Neuronal stem cell (in vitro differentiated cells): ENCODE data around the gene CCDC121.
A peak's percentile ranks its signal among the peaks of the same experiment; 100 is the strongest.

Source experiments
- DNase-seq: peaks from one replicate; pipeline ENCODE4 v3.0.0-alpha.2; 2013; ENCODE audit warnings: low spot score
- H2AFZ ChIP-seq: one replicate; pipeline ENCODE4 v1.6.1; 2013; ENCODE audit warnings: mild to moderate bottlenecking, low read length, inconsistent platforms
- H2AK5ac ChIP-seq: 2 replicates; pipeline ENCODE4 v1.6.1; 2013; ENCODE audit warnings: low read depth, mild to moderate bottlenecking, inconsistent platforms, low read length, moderate library complexity, mixed read lengths
- H2BK120ac ChIP-seq: 2 replicates; pipeline ENCODE4 v1.6.1; 2013; ENCODE audit warnings: low read depth, mild to moderate bottlenecking, inconsistent platforms, low read length, moderate library complexity, mixed read lengths
- H2BK12ac ChIP-seq: one replicate; pipeline ENCODE4 v1.6.1; 2013; ENCODE audit warnings: low read length, inconsistent platforms
- H2BK15ac ChIP-seq: 2 replicates; pipeline ENCODE4 v1.6.1; 2013; ENCODE audit warnings: mild to moderate bottlenecking, low read length, inconsistent platforms, mixed read lengths
- H2BK5ac ChIP-seq: one replicate; pipeline ENCODE4 v1.6.1; 2013; ENCODE audit warnings: inconsistent platforms, mild to moderate bottlenecking, low read length, moderate library complexity
- H3K14ac ChIP-seq: one replicate; pipeline ENCODE4 v1.6.1; 2013; ENCODE audit warnings: low read length, inconsistent platforms
- H3K18ac ChIP-seq: 2 replicates; pipeline ENCODE4 v1.6.1; 2013; ENCODE audit warnings: low read length, inconsistent platforms
- H3K23ac ChIP-seq: 2 replicates; pipeline ENCODE4 v1.6.1; 2013; ENCODE audit warnings: low read depth, mild to moderate bottlenecking, mixed read lengths, low read length, inconsistent platforms; ENCODE audit not compliant: poor library complexity
- H3K27ac ChIP-seq: replicated peaks from 3 replicates; pipeline ENCODE4 v1.5.1; 2013; ENCODE audit warnings: low read length, inconsistent platforms
- H3K27me3 ChIP-seq, 3 experiments: 2 replicates each; pipeline ENCODE4 v1.6.1; 2013; ENCODE audit warnings: low read length in 3 of 3, mild to moderate bottlenecking in 2 of 3, inconsistent platforms in 1 of 3, low read depth in 1 of 3, mixed read lengths in 1 of 3, moderate library complexity in 1 of 3; ENCODE audit not compliant: control insufficient read depth in 3 of 3, insufficient read depth in 3 of 3
- H3K36me3 ChIP-seq, 2 donors: replicated peaks in 1 of 2; 2 replicates each; pipeline ENCODE4 v1.6.1; 2013; ENCODE audit warnings: low read length in 2 of 2; ENCODE audit not compliant: control insufficient read depth in 2 of 2, insufficient read depth in 2 of 2
- H3K4ac ChIP-seq: 2 replicates; pipeline ENCODE4 v1.6.1; 2013; ENCODE audit warnings: inconsistent platforms, mild to moderate bottlenecking, low read length, moderate library complexity
- H3K4me1 ChIP-seq, 2 donors: 1 replicate in 1 of 2; 2 replicates in 1 of 2; pipeline ENCODE4 v1.6.1; 2013; ENCODE audit warnings: low read length in 2 of 2, low read depth in 1 of 2; ENCODE audit not compliant: control insufficient read depth in 2 of 2, insufficient read depth in 1 of 2
- H3K4me2 ChIP-seq: one replicate; pipeline ENCODE4 v1.6.1; 2013; ENCODE audit warnings: mild to moderate bottlenecking, low read length, inconsistent platforms; ENCODE audit not compliant: insufficient read depth, poor library complexity, severe bottlenecking
- H3K4me3 ChIP-seq, 2 donors: 2 replicates each; pipeline ENCODE4 v1.5.1; 2013; ENCODE audit warnings: low read length in 2 of 2, mild to moderate bottlenecking in 2 of 2, inconsistent platforms in 1 of 2, moderate library complexity in 1 of 2
- H3K79me1 ChIP-seq: one replicate; pipeline ENCODE4 v1.6.1; 2013; ENCODE audit warnings: low read depth, mild to moderate bottlenecking, inconsistent platforms, low read length, moderate library complexity
- H3K9ac ChIP-seq: one replicate; pipeline ENCODE4 v1.6.1; 2013; ENCODE audit warnings: mild to moderate bottlenecking, low read depth, low read length, inconsistent platforms; ENCODE audit not compliant: poor library complexity
- H3K9me3 ChIP-seq, 2 donors: replicated peaks in 1 of 2; 2 replicates each; pipeline versions ENCODE3 to v1.6.1; 2013; ENCODE audit warnings: low read length in 2 of 2, mild to moderate bottlenecking in 2 of 2, inconsistent platforms in 1 of 2, low read depth in 1 of 2, mixed read lengths in 1 of 2, moderate library complexity in 1 of 2; ENCODE audit not compliant: control insufficient read depth in 2 of 2, insufficient read depth in 1 of 2
- H4K8ac ChIP-seq: one replicate; pipeline ENCODE4 v1.6.1; 2013; ENCODE audit warnings: low read depth, mild to moderate bottlenecking, inconsistent platforms, low read length, moderate library complexity
- H4K91ac ChIP-seq: one replicate; pipeline ENCODE4 v1.6.1; 2013; ENCODE audit warnings: low read length, low read depth, mild to moderate bottlenecking, inconsistent platforms; ENCODE audit not compliant: poor library complexity
- WGBS, 2 donors: extraction: QIAGEN DNeasy Blood & Tissue Kit; methylation state at CpG; one replicate each; pipeline ENCODE4 v1.1.7; 2013; ENCODE audit warnings: missing lambda C conversion rate in 2 of 2, mixed read lengths in 1 of 2; ENCODE audit not compliant: insufficient read length in 2 of 2, insufficient replicate concordance in 1 of 2; ENCODE audit errors: extremely low coverage in 2 of 2; 5-methylcytosine and 5-hydroxymethylcytosine counted together

The CCDC121 gene

GRCh38 chr2:27667446-27667845 lies 38.6 kb upstream of the CCDC121 start:
- no CpG with 5 or more reads among the region's 1 CpG for WGBS, 2 donors
- Histone ChIP-seq H3K4me2 (no peak overlapping the region), H3K9me3 (no peaks in the 10 kb centered on the region), H2BK12ac (no peak overlapping the region), H2BK5ac (no peak overlapping the region), H3K9ac (no peak overlapping the region), H3K36me3 (peaks cover 2 to 57% of the 10 kb centered on the region in 2 donors), H3K18ac (no peak overlapping the region), H3K27me3 (no peaks in the 10 kb centered on the region), H3K79me1 (peaks cover 4% of the 10 kb centered on the region), H3K4me3 (no peak overlapping the region), H2BK120ac (no peak overlapping the region), H2BK15ac (no peak overlapping the region), H3K27ac (no peak overlapping the region), H2AK5ac (no peak overlapping the region), H3K4me1 (peaks cover 2 to 10% of the 10 kb centered on the region in 2 donors), H3K4ac (no peak overlapping the region), H2AFZ (no peak overlapping the region), H3K23ac (no peak overlapping the region), H4K8ac (no peak overlapping the region), H4K91ac (no peak overlapping the region), H3K14ac (no peak overlapping the region)
- no peak for DNase-seq

DNA sequence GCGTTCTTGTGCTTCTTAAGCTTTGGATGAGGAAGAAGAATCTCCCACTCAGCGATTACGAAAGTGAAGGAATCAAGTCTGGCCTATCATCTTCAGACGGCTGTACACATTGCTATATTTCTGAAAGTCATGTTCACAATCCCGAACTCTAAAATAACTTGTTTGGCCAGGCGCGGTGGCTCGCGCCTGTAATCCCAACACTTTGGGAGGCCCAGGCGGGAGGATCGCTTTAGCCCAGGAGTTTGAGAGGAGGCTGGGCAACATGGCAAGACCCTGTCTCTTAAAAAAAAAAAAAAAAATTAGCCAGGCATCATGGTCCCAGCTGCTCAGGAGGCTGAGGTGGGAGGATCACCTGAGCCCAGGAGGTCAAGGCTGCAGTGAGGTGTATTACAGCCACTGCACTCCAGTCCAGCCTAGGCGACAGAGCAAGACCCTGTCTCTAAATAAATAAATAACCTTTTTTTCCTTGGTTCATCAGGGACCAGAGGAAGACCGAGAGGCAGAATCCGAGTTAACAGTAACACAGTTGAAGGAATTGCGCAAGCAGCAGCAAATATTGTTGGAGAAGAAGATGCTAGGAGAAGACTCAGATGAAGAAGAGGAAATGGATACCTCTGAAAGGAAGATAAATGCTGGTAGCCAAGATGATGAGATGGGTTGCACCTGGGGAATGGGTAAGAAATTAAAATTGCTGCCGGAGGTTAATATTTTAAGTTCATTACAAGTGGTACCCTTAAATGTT lies 36.0 kb upstream of the CCDC121 start:
- H3K79me1 ChIP-seq = peaks cover 4% of the 10 kb centered on the region
- no peak overlapping the region for H2BK12ac ChIP-seq
- no peak overlapping the region for H2BK5ac ChIP-seq
- WGBS, 2 donors = no CpG with 5 or more reads among the region's 16 CpGs
- no peak overlapping the region for H3K9ac ChIP-seq
- no peak overlapping the region for H3K14ac ChIP-seq
- H3K4ac ChIP-seq = no peak overlapping the region
- no peak overlapping the region for H4K91ac ChIP-seq
- H2AFZ ChIP-seq = no peak overlapping the region
- H2AK5ac ChIP-seq = no peak overlapping the region
- H2BK15ac ChIP-seq = no peak overlapping the region
- peak overlapping the region; percentile 82 to 88 for H3K4me3 ChIP-seq
- H3K23ac ChIP-seq = no peak overlapping the region
- H3K36me3 ChIP-seq = peaks cover 10 to 63% of the 10 kb centered on the region in 2 donors
- H4K8ac ChIP-seq = no peak overlapping the region
- H3K4me2 ChIP-seq = peak overlapping the region; percentile 99
- DNase-seq = no peak
- H3K4me1 ChIP-seq = peaks cover 5 to 12% of the 10 kb centered on the region in 2 donors
- no peak overlapping the region for H3K27ac ChIP-seq
- H3K27me3 ChIP-seq = no peaks in the 10 kb centered on the region
- H3K9me3 ChIP-seq = no peaks in the 10 kb centered on the region
- no peak overlapping the region for H2BK120ac ChIP-seq
- H3K18ac ChIP-seq = no peak overlapping the region

GRCh38 chr2:27664154-27664574 lies 35.4 kb upstream of the CCDC121 start:
- H3K4me3 ChIP-seq = peak overlapping the region; percentile 82 to 88
- peak overlapping the region; percentile 82 for H2AFZ ChIP-seq
- peaks cover 11 to 64% of the 10 kb centered on the region in 2 donors for H3K36me3 ChIP-seq
- WGBS, 2 donors = no CpG with 5 or more reads among the region's 28 CpGs
- no peaks in the 10 kb centered on the region for H3K9me3 ChIP-seq
- H4K8ac ChIP-seq = peak overlapping the region; percentile 94
- no peak overlapping the region for H3K23ac ChIP-seq
- H3K27me3 ChIP-seq = no peaks in the 10 kb centered on the region
- peak overlapping the region; percentile 87 for H3K9ac ChIP-seq
- peaks cover 5 to 12% of the 10 kb centered on the region in 2 donors for H3K4me1 ChIP-seq
- peak overlapping the region; percentile 85 for H2BK120ac ChIP-seq
- H2BK12ac ChIP-seq = no peak overlapping the region
- peaks cover 4% of the 10 kb centered on the region for H3K79me1 ChIP-seq
- H4K91ac ChIP-seq = no peak overlapping the region
- H3K18ac ChIP-seq = peak overlapping the region; percentile 30
- no peak overlapping the region for H3K27ac ChIP-seq
- peak overlapping the region; percentile 72 for H2AK5ac ChIP-seq
- peak; percentile 2 for DNase-seq
- H2BK5ac ChIP-seq = no peak overlapping the region
- no peak overlapping the region for H3K4ac ChIP-seq
- H2BK15ac ChIP-seq = no peak overlapping the region
- H3K4me2 ChIP-seq = peak overlapping the region; percentile 99
- peak overlapping the region; percentile 57 for H3K14ac ChIP-seq

- Histone ChIP-seq H3K23ac (peak within 1 kb of the TSS; percentile 17), H2BK15ac (no peak within 1 kb of the TSS), H2BK5ac (peak within 1 kb of the TSS; percentile 0), H4K8ac (peak within 1 kb of the TSS; percentile 94), H4K91ac (no peak within 1 kb of the TSS), H3K27ac (peak within 1 kb of the TSS; percentile 71), H3K4ac (no peak within 1 kb of the TSS), H2BK12ac (no peak within 1 kb of the TSS), H3K79me1 (peaks cover 4% of the 10 kb centered on the region), H2AK5ac (peak within 1 kb of the TSS; percentile 72), H3K36me3 (peaks cover 9 to 64% of the 10 kb centered on the region in 2 donors), H3K9me3 (no peaks in the 10 kb centered on the region), H2AFZ (peak within 1 kb of the TSS; percentile 82), H3K14ac (peak within 1 kb of the TSS; percentile 57), H3K4me3 (peak within 1 kb of the TSS; percentile 82 to 88), H3K9ac (peak within 1 kb of the TSS; percentile 87), H3K27me3 (no peaks in the 10 kb centered on the region), H3K4me2 (peak within 1 kb of the TSS; percentile 99), H3K18ac (peak within 1 kb of the TSS; percentile 89), H3K4me1 (peaks cover 5 to 12% of the 10 kb centered on the region in 2 donors), H2BK120ac (peak within 1 kb of the TSS; percentile 85)
- DNase-seq = peak; percentile 92
- WGBS, 2 donors = no CpG with 5 or more reads among the region's 56 CpGs
Measured at GRCh38 chr2:27663285-27664153, 34.7 kb upstream of the CCDC121 start, which contains the start of the genes SLC4A1AP and SUPT7L. Gene SLC4A1AP (plus strand): TSS chr2:27663889. CDS start chr2:27663915, 26 bp downstream. Gene SUPT7L (minus strand): TSS chr2:27663614. CDS start chr2:27662192, 1,422 bp downstream.
